Omental fat pad (tissue), 4 donors: ENCODE measurements around the gene MEX3D. TPM values are rescaled to one million over a fixed set of nuclear protein-coding genes. Genes with fewer than 3 reads are reported as not detected.

Experiments used
- ATAC-seq: fragments of 150-250 bp; one replicate; pipeline ENCODE4 v1.9.1; 2016; ENCODE audit warnings: mild to moderate bottlenecking, moderate library complexity; ENCODE audit not compliant: low FRiP score
- DNase-seq: peaks from one replicate; pipeline ENCODE4 v3.0.0-alpha.2; 2019; ENCODE audit warnings: low spot score
- total RNA-seq, 4 donors: library from RNA; depleted of rRNA; stranded (reverse); fragments of >200 nt; gene quantifications; one replicate each; pipeline ENCODE4 v1.1.0, GENCODE V29; 2016
- TF ChIP-seq, protein P1 (sequence below), 3 donors: fragments of 450-650 bp; IDR thresholded peaks; one replicate each; pipeline ENCODE4 v1.5.1; 2016 to 2017; ENCODE audit warnings: antibody characterized with exemption in 3 of 3, mild to moderate bottlenecking in 3 of 3, moderate library complexity in 2 of 3

The MEX3D gene
- total RNA-seq, 4 donors from 2014 or later: 3.3 to 10.2 (median 7.7) TPM

DNA sequence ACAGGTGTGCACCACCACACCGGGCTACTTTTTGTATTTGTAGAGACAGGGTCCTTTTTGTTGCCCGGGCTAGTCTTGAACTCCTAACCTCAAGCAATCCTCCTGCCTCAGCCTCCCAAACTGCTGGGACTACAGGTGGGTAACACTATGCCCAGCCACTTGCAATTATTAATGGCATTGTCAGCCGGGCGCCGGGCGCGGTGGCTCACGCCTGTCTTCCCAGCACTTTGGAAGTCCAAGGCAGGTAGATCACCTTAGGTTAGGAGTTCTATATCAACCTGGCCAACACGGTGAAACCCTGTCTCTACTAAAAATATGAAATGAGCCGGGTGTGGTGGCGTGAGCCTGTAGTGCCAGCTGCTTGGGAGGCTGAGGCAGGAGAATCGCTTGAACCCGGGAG lies 2.7 kb upstream of the MEX3D start:
- no peak for DNase-seq
- no peak for ATAC-seq
- TF ChIP-seq, protein P1, sequence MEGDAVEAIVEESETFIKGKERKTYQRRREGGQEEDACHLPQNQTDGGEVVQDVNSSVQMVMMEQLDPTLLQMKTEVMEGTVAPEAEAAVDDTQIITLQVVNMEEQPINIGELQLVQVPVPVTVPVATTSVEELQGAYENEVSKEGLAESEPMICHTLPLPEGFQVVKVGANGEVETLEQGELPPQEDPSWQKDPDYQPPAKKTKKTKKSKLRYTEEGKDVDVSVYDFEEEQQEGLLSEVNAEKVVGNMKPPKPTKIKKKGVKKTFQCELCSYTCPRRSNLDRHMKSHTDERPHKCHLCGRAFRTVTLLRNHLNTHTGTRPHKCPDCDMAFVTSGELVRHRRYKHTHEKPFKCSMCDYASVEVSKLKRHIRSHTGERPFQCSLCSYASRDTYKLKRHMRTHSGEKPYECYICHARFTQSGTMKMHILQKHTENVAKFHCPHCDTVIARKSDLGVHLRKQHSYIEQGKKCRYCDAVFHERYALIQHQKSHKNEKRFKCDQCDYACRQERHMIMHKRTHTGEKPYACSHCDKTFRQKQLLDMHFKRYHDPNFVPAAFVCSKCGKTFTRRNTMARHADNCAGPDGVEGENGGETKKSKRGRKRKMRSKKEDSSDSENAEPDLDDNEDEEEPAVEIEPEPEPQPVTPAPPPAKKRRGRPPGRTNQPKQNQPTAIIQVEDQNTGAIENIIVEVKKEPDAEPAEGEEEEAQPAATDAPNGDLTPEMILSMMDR (IDR thresholded peaks at IDR 0.05): no peak

DNA sequence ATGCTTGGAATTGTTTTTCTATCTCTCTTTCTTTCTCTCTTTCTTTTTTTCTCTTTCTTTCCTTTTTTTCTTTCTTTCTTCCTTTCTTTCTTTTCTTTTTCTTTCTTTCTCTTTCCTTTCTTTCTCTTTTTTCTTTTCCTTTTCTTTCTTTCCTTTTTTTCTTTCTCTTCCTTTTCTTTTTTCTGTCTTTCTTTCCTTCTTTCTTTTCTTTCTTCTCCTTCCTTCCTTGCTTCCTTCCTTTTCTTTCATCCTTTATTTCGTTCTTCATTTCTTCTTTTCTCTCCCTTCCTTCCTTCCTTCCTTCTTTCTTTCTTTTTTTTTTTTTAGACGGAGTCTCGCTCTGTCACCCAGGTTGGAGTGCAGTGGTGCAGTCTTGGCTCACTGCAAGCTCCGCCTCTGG lies 1.9 kb upstream of the MEX3D start:
- no peak for DNase-seq
- ATAC-seq: no peak

DNA sequence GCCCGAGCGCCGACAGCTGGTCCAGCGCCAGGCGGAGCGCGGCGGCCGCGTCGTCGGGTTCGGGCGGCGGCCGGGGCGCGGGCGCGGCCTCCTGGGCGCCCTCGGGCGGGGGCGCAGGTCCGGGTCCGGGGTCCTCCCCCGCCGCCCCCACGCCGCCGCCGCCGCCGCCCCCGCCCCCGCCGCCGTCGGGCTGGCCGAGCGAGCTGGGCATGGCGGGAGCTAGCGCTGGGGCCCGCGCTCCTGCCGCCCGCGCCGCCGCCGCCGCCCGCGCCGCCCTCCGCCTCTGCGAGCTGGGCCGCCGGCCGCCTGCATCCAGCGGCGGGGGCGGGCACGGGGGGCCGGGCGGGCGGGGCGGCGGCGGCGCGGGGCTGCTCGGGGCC lies 287 bp downstream of the MEX3D start:
- no peak for DNase-seq
- peak; percentile 1 for ATAC-seq
- TF ChIP-seq, protein P1 (IDR thresholded peaks at IDR 0.05): no peak

More for the DNA sequence above, 1.9 kb upstream of the MEX3D start:
- TF ChIP-seq, protein P1 (IDR thresholded peaks at IDR 0.05): no peak

DNA sequence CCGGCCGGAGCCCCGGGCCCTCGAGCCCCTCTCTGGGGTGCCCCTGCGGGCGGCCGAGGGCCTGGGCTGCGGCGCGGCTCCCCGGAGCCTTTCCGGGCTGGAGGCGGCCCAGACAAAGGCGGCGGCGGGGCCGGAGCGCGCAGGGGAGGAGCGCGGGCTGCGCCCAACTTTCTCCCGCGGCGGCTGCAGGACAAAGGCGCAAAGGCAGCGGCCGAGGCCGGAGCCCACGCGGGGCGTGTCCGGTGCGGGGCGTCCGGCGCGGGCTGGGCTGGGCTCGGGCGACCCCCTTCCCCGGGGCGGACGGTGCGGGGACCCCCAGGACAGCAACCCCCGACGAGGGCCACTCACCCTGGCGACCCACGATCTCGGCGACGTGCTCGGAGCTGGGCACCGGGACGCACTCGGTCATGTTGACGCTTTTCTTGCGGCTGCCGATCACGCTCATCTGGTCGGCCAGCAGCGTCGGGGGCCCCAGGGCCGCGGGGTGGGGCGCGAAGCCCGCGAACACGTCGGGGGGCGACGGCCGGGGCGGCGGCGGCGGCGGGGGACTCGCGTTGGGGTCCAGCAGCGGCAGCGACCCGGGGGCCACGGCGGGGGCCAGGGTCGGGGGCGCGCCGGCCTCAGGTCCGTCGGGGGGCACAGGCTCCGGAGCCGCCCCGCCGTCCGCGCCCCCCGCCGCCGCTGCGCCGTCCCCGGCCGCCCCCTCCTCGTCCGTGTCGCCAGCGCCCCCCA lies 843 bp downstream of the MEX3D start:
- TF ChIP-seq, protein P1 (IDR thresholded peaks at IDR 0.05): no peak
- no peak for DNase-seq

DNA sequence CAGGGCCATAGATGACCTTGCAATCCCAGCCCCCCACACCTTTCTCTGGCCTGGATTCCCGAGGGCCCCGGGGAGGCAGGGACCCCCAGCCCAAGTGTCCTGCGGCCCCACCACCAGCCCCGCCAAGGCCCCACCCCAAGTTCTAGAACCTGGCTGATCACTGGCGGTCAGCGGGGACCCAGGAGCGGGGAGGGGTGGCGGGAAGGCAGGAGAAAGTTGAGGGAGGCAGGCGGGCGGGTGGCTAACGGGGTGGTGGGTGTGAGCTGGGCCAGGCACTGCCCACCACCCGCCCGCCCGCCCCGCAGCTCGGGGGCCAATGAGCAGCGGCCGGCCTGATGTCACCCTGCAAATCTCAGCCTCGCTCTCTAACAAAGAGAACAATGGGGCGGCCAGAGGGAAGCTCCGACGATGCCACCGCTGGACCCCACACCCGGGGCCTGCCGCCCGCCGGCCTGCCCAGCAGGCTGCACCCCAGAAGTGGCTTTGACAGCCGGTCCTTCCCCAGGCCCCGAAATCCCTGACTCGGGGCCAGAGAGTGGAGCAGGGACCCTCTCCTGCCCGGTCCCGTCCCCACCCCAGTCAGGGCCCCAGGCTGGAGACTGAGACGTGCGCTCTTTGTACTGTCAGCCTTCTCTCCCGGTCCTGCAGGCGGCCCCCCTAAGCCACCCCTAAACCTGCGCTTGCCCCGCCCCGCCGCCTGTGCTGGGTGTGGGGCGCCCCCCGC lies 1.6 kb downstream of the MEX3D start:
- TF ChIP-seq, protein P1 (IDR thresholded peaks at IDR 0.05): no peak
- no peak for DNase-seq
- peak; percentile 70 for ATAC-seq

More for the DNA sequence above, 843 bp downstream of the MEX3D start:
- no peak for ATAC-seq

DNA sequence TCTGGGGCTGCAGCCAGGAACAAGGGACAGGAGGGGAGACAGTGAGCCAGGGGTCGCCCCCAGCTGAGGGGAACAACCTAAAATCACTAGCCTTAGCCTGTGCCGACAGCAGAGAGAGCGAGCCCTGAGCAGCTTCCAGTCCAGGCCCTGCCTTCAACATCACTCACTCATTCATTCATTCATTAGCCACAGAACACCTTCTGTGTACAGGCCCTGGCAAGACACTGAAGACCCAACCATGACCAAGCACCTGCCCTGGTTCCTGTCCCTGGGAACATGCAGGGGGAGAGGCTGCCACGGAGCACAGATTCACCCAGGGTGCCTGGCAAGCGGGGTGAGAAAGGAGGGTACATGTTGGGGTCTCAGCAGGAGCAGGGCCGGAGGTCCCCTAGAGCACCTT lies 4.9 kb downstream of the MEX3D start:
- TF ChIP-seq, protein P1 (IDR thresholded peaks at IDR 0.05): no peak
- DNase-seq: no peak
- ATAC-seq: no peak
